Thyroid gland (tissue), 4 donors: Measurements from ENCODE around the gene KRT12. TPM values are rescaled to one million over a fixed set of nuclear protein-coding genes. Genes with fewer than 3 reads are reported as not detected.

ENCODE experiments used
- DNase-seq, 2 donors: peaks; one replicate each; pipeline ENCODE4 v3.0.0-alpha.2; 2019
- H3K27ac ChIP-seq, 3 donors: fragments of 200-600 bp; sonication (generic); 1 replicate in 2 of 3; 2 replicates in 1 of 3; pipeline ENCODE4 v1.5.1; 2016 to 2019; ENCODE audit warnings: mild to moderate bottlenecking in 1 of 3, moderate library complexity in 1 of 3
- H3K27me3 ChIP-seq: fragments of 200-600 bp; sonication (generic); one replicate; pipeline ENCODE4 v1.5.1; 2019
- H3K36me3 ChIP-seq, 2 donors: fragments of 200-600 bp; sonication (generic); one replicate each; pipeline ENCODE4 v1.5.1; 2016 to 2019
- H3K4me1 ChIP-seq, 2 donors: fragments of 200-600 bp; sonication (generic); one replicate each; pipeline ENCODE4 v1.5.1; 2017 to 2019
- H3K4me3 ChIP-seq, 3 donors: fragments of 200-600 bp; sonication (generic); replicated peaks in 1 of 3; 1 replicate in 2 of 3; 2 replicates in 1 of 3; pipeline ENCODE4 v1.5.1; 2016; ENCODE audit warnings: mild to moderate bottlenecking in 1 of 3
- H3K9me3 ChIP-seq: fragments of 200-600 bp; sonication (generic); one replicate; pipeline ENCODE4 v1.5.1; 2017
- CTCF ChIP-seq, 6 experiments: fragments of 200-600 bp in 3 of 6; fragments of 450-650 bp in 3 of 6; sonication (generic) in 3 of 6; IDR thresholded peaks; one replicate each; pipeline ENCODE4 v1.5.1; 2016 to 2019; ENCODE audit warnings: antibody characterized with exemption in 6 of 6, mild to moderate bottlenecking in 2 of 6, inconsistent platforms in 1 of 6, moderate library complexity in 1 of 6
- POLR2A ChIP-seq, 2 donors: fragments of 450-650 bp; IDR thresholded peaks; one replicate each; pipeline ENCODE4 v1.6.1; 2017; ENCODE audit warnings: antibody characterized with exemption in 2 of 2, mild to moderate bottlenecking in 2 of 2, moderate library complexity in 1 of 2
- WGBS, 2 donors: methylation state at CpG; one replicate each; pipeline ENCODE4 v1.1.5; 2017; 5-methylcytosine and 5-hydroxymethylcytosine counted together
- intact Hi-C: fragments of 100-400 bp; cut with DNase I; formaldehyde crosslinking; loops from one replicate; pipeline ENCODE4 v1.15.1; 2023
- total RNA-seq, 4 donors: library from RNA; depleted of rRNA; stranded (reverse); fragments of >200 nt; gene quantifications; one replicate each; pipeline ENCODE4 v1.2.3, GENCODE V29; 2016

KRT12 gene
- total RNA-seq, 4 donors from 2014 or later, result not detected

- no peaks in the 10 kb centered on the region for H3K36me3 ChIP-seq
- intact Hi-C loops, result no loop called here
- WGBS, 2 donors, result 90 to 97% methylated on average over 1 of the region's 1 CpG
Observed at GRCh38 chr17:40873801-40874200, 6.8 kb upstream of the KRT12 start.

GRCh38 chr17:40873255-40873654, 6.2 kb upstream of the KRT12 start:
- TF ChIP-seq CTCF (IDR thresholded peaks at IDR 0.05) (no peak), POLR2A (IDR thresholded peaks at IDR 0.05) (no peak)
- Histone ChIP-seq H3K27ac (no peak overlapping the region), H3K27me3 (no peaks in the 10 kb centered on the region), H3K36me3 (no peaks in the 10 kb centered on the region), H3K4me3 (no peak overlapping the region), H3K9me3 (no peaks in the 10 kb centered on the region), H3K4me1 (no peaks in the 10 kb centered on the region)
- DNase-seq, result no peak
- intact Hi-C loops, result no loop called here

More at GRCh38 chr17:40873801-40874200, 6.8 kb upstream of the KRT12 start:
- H3K4me3 ChIP-seq, result no peak overlapping the region
- H3K4me1 ChIP-seq, result no peaks in the 10 kb centered on the region
- no peaks in the 10 kb centered on the region for H3K27me3 ChIP-seq
- no peaks in the 10 kb centered on the region for H3K9me3 ChIP-seq
- no peak for TF ChIP-seq POLR2A (IDR thresholded peaks at IDR 0.05)
- no peak for TF ChIP-seq CTCF (IDR thresholded peaks at IDR 0.05)
- no peak for DNase-seq
- no peak overlapping the region for H3K27ac ChIP-seq

- TF ChIP-seq CTCF (IDR thresholded peaks at IDR 0.05), result no peak
- TF ChIP-seq POLR2A (IDR thresholded peaks at IDR 0.05), result no peak
- Histone ChIP-seq H3K4me1 (no peaks in the 10 kb centered on the region), H3K9me3 (no peaks in the 10 kb centered on the region), H3K27me3 (no peaks in the 10 kb centered on the region), H3K36me3 (no peaks in the 10 kb centered on the region), H3K27ac (no peak overlapping the region), H3K4me3 (no peak overlapping the region)
- no peak for DNase-seq
- intact Hi-C loops, result no loop called here
Observed at GRCh38 chr17:40872416-40872815, 5.4 kb upstream of the KRT12 start.

GRCh38 chr17:40871316-40871715, 4.3 kb upstream of the KRT12 start:
- no peaks in the 10 kb centered on the region for H3K27me3 ChIP-seq
- intact Hi-C loops, result no loop called here
- no peak overlapping the region for H3K27ac ChIP-seq
- 96 to 97% methylated on average over 7 of the region's 7 CpGs for WGBS, 2 donors
- no peak overlapping the region for H3K4me3 ChIP-seq
- H3K9me3 ChIP-seq, result no peaks in the 10 kb centered on the region
- no peaks in the 10 kb centered on the region for H3K36me3 ChIP-seq
- TF ChIP-seq CTCF (IDR thresholded peaks at IDR 0.05) (no peak), POLR2A (IDR thresholded peaks at IDR 0.05) (no peak)
- no peak for DNase-seq
- no peaks in the 10 kb centered on the region for H3K4me1 ChIP-seq

GRCh38 chr17:40870136-40870535, 3.1 kb upstream of the KRT12 start:
- no peak for TF ChIP-seq CTCF (IDR thresholded peaks at IDR 0.05)
- TF ChIP-seq POLR2A (IDR thresholded peaks at IDR 0.05), result no peak
- intact Hi-C loops, result no loop called here
- H3K36me3 ChIP-seq, result no peaks in the 10 kb centered on the region

More at GRCh38 chr17:40870136-40870535, 3.1 kb upstream of the KRT12 start:
- Histone ChIP-seq H3K27me3 (no peaks in the 10 kb centered on the region), H3K9me3 (no peaks in the 10 kb centered on the region), H3K27ac (no peak overlapping the region), H3K4me3 (no peak overlapping the region), H3K4me1 (no peaks in the 10 kb centered on the region)
- WGBS, 2 donors, result 66 to 84% methylated on average over 4 of the region's 4 CpGs
- DNase-seq, result no peak
